HG03520 (cell line): Measurements from ENCODE around the gene PRMT7.

Experiments
- ATAC-seq: cut with Tn5 transposase; IDR thresholded peaks from one replicate; pipeline ENCODE4 v1.9.1; 2021; ENCODE audit warnings: mild to moderate bottlenecking, moderate library complexity; ENCODE audit not compliant: unreplicated experiment

PRMT7 gene

GRCh38 chr16:68373528-68374245 is 62.9 kb downstream of the PRMT7 start:
- ATAC-seq = no peak

GRCh38 chr16:68374246-68374805 is 63.5 kb downstream of the PRMT7 start:
- ATAC-seq = no peak

GRCh38 chr16:68374961-68375660 is 64.3 kb downstream of the PRMT7 start:
- no peak for ATAC-seq

- ATAC-seq = no peak
Measured at GRCh38 chr16:68375801-68376536, 65.2 kb downstream of the PRMT7 start.

GRCh38 chr16:68376590-68376989 is 65.8 kb downstream of the PRMT7 start:
- ATAC-seq = no peak

- no peak for ATAC-seq
Measured at GRCh38 chr16:68377221-68377620, 66.4 kb downstream of the PRMT7 start.

- ATAC-seq = no peak
Measured at GRCh38 chr16:68377667-68378393, 67.0 kb downstream of the PRMT7 start.

- no peak for ATAC-seq
Measured at GRCh38 chr16:68378436-68379415, 67.9 kb downstream of the PRMT7 start.

GRCh38 chr16:68379472-68380347 is 68.9 kb downstream of the PRMT7 start:
- ATAC-seq = no peak

GRCh38 chr16:68380348-68380670 is 69.5 kb downstream of the PRMT7 start:
- no peak for ATAC-seq

- no peak for ATAC-seq
Measured at GRCh38 chr16:68380676-68381362, 70.0 kb downstream of the PRMT7 start.

GRCh38 chr16:68381363-68381724 is 70.5 kb downstream of the PRMT7 start:
- ATAC-seq = no peak

GRCh38 chr16:68382296-68382718 is 71.5 kb downstream of the PRMT7 start:
- ATAC-seq = no peak

- ATAC-seq = no peak
Measured at GRCh38 chr16:68383858-68384257, 73.0 kb downstream of the PRMT7 start.

- no peak for ATAC-seq
Measured at GRCh38 chr16:68384288-68385161, 73.7 kb downstream of the PRMT7 start.

- ATAC-seq = no peak
Measured at GRCh38 chr16:68385371-68385770, 74.6 kb downstream of the PRMT7 start.

- no peak for ATAC-seq
Measured at GRCh38 chr16:68386628-68387027, 75.8 kb downstream of the PRMT7 start.
